Loucy (cell line): ENCODE data around the gene FAM13A.

Experiments
- EZH2phosphoT487 ChIP-seq: fragments of 200-600 bp; IDR thresholded peaks from 2 replicates; pipeline ENCODE4 v1.6.1; 2018; ENCODE audit warnings: antibody characterized with exemption, mild to moderate bottlenecking, moderate library complexity, borderline replicate concordance
- TF ChIP-seq, protein P1 (sequence below): fragments of 200-600 bp; sonication (generic); conservative IDR thresholded peaks from 2 replicates; pipeline ENCODE4 v1.5.1; 2014; ENCODE audit warnings: mild to moderate bottlenecking, antibody characterized with exemption, low read length

DNA sequence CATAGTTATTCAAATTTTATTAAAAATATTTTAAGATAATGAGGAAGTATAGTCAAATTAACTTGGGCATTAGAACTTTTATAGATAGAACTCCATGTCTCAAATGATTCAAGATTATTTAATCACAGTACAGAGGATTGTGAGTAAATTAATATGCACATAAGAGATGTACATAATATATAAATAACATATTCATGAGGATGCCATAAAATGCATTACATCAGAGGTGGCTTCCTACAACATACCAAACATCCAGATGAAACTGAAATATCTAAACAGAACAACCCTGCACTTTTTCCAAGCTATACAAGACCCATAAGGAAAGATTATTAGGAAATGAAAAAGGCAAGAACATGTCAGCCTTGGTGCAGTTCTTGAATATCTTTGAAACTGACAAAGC, 268.1 kb downstream of the FAM13A start:
- TF ChIP-seq, protein P1, sequence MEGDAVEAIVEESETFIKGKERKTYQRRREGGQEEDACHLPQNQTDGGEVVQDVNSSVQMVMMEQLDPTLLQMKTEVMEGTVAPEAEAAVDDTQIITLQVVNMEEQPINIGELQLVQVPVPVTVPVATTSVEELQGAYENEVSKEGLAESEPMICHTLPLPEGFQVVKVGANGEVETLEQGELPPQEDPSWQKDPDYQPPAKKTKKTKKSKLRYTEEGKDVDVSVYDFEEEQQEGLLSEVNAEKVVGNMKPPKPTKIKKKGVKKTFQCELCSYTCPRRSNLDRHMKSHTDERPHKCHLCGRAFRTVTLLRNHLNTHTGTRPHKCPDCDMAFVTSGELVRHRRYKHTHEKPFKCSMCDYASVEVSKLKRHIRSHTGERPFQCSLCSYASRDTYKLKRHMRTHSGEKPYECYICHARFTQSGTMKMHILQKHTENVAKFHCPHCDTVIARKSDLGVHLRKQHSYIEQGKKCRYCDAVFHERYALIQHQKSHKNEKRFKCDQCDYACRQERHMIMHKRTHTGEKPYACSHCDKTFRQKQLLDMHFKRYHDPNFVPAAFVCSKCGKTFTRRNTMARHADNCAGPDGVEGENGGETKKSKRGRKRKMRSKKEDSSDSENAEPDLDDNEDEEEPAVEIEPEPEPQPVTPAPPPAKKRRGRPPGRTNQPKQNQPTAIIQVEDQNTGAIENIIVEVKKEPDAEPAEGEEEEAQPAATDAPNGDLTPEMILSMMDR, result no peak
- no peak for TF ChIP-seq EZH2phosphoT487
